Large intestine (tissue), 3 donors: ENCODE results near the gene PTPRG. TPM values are rescaled to one million over a fixed set of nuclear protein-coding genes. Genes with fewer than 3 reads are reported as not detected.

Source experiments
- DNase-seq, 2 donors: peaks; one replicate each; pipeline versions ENCODE4 v3.0.0 to v3.0.0-alpha.2; 2013
- H3K27ac ChIP-seq: one replicate; pipeline ENCODE4 v1.5.1; 2013; ENCODE audit warnings: low read length
- H3K27me3 ChIP-seq: 2 replicates; pipeline ENCODE4 v1.6.1; 2013; ENCODE audit warnings: low read length; ENCODE audit not compliant: control insufficient read depth, insufficient read depth
- H3K36me3 ChIP-seq: 2 replicates; pipeline ENCODE4 v1.6.1; 2013; ENCODE audit warnings: low read length; ENCODE audit not compliant: control insufficient read depth, insufficient read depth
- H3K4me1 ChIP-seq: one replicate; pipeline ENCODE4 v1.6.1; 2013; ENCODE audit warnings: low read length; ENCODE audit not compliant: control insufficient read depth, insufficient read depth
- H3K4me3 ChIP-seq: one replicate; pipeline ENCODE4 v1.5.1; 2013; ENCODE audit warnings: low read length
- H3K9me3 ChIP-seq: one replicate; pipeline ENCODE4 v1.6.1; 2013; ENCODE audit warnings: mild to moderate bottlenecking, low read depth, low read length, moderate library complexity; ENCODE audit not compliant: control insufficient read depth
- WGBS: methylation state at CpG from one replicate; pipeline ENCODE4 v1.1.5; 2013; ENCODE audit warnings: low lambda C conversion rate; ENCODE audit not compliant: insufficient coverage; 5-methylcytosine and 5-hydroxymethylcytosine counted together
- polyA plus RNA-seq: library from polyadenylated mRNA; unstranded; fragments of 120-200 nt; gene quantifications from one replicate; pipeline ENCODE4 v1.2.1, GENCODE V29; 2013

The PTPRG gene
- polyA plus RNA-seq, 1 donor = 18.3 TPM

GRCh38 chr3:61831973-61832372 lies 270.6 kb downstream of the PTPRG start:
- H3K27me3 ChIP-seq = no peaks in the 10 kb centered on the region
- H3K36me3 ChIP-seq = no peaks in the 10 kb centered on the region
- H3K27ac ChIP-seq = no peak overlapping the region
- no peaks in the 10 kb centered on the region for H3K9me3 ChIP-seq
- no peak overlapping the region for H3K4me3 ChIP-seq
- no peak for DNase-seq
- WGBS = no CpG with 5 or more reads among the region's 1 CpG
- no peaks in the 10 kb centered on the region for H3K4me1 ChIP-seq

GRCh38 chr3:61832375-61833229 lies 271.2 kb downstream of the PTPRG start:
- Histone ChIP-seq H3K36me3 (no peaks in the 10 kb centered on the region), H3K9me3 (no peaks in the 10 kb centered on the region), H3K4me1 (no peaks in the 10 kb centered on the region), H3K4me3 (no peak overlapping the region), H3K27me3 (no peaks in the 10 kb centered on the region), H3K27ac (no peak overlapping the region)
- no CpG with 5 or more reads among the region's 6 CpGs for WGBS
- DNase-seq = no peak

- Histone ChIP-seq H3K9me3 (no peaks in the 10 kb centered on the region), H3K4me3 (no peak overlapping the region), H3K36me3 (no peaks in the 10 kb centered on the region), H3K27me3 (no peaks in the 10 kb centered on the region), H3K4me1 (no peaks in the 10 kb centered on the region), H3K27ac (no peak overlapping the region)
- DNase-seq = no peak
- WGBS = 86% methylated on average over 1 of the region's 2 CpGs
Observed at GRCh38 chr3:61839256-61839655, 277.9 kb downstream of the PTPRG start.

- Histone ChIP-seq H3K27me3 (no peaks in the 10 kb centered on the region), H3K9me3 (no peaks in the 10 kb centered on the region), H3K4me1 (no peaks in the 10 kb centered on the region), H3K36me3 (no peaks in the 10 kb centered on the region), H3K4me3 (no peak overlapping the region), H3K27ac (no peak overlapping the region)
- DNase-seq = no peak
- WGBS = 93% methylated on average over 3 of the region's 10 CpGs
Observed at GRCh38 chr3:61841111-61841845, 279.9 kb downstream of the PTPRG start.

- no peak for DNase-seq
- H3K9me3 ChIP-seq = no peaks in the 10 kb centered on the region
- no peak overlapping the region for H3K27ac ChIP-seq
- 82% methylated on average over 2 of the region's 2 CpGs for WGBS
- H3K36me3 ChIP-seq = no peaks in the 10 kb centered on the region
- no peaks in the 10 kb centered on the region for H3K27me3 ChIP-seq
- H3K4me1 ChIP-seq = no peaks in the 10 kb centered on the region
- H3K4me3 ChIP-seq = no peak overlapping the region
Observed at GRCh38 chr3:61841988-61842387, 280.6 kb downstream of the PTPRG start.

GRCh38 chr3:61844346-61844745 lies 283.0 kb downstream of the PTPRG start:
- no peak for DNase-seq
- WGBS = no CpG with 5 or more reads among the region's 5 CpGs
- no peaks in the 10 kb centered on the region for H3K9me3 ChIP-seq
- no peak overlapping the region for H3K4me3 ChIP-seq
- no peaks in the 10 kb centered on the region for H3K36me3 ChIP-seq
- no peak overlapping the region for H3K27ac ChIP-seq
- peaks cover 13% of the 10 kb centered on the region for H3K4me1 ChIP-seq
- H3K27me3 ChIP-seq = no peaks in the 10 kb centered on the region

GRCh38 chr3:61846488-61846887 lies 285.1 kb downstream of the PTPRG start:
- peaks cover 13% of the 10 kb centered on the region for H3K4me1 ChIP-seq
- H3K9me3 ChIP-seq = no peaks in the 10 kb centered on the region
- no CpG with 5 or more reads among the region's 2 CpGs for WGBS
- H3K27me3 ChIP-seq = no peaks in the 10 kb centered on the region
- no peak overlapping the region for H3K4me3 ChIP-seq
- DNase-seq = no peak
- no peak overlapping the region for H3K27ac ChIP-seq
- H3K36me3 ChIP-seq = no peaks in the 10 kb centered on the region

- Histone ChIP-seq H3K4me1 (peaks cover 13% of the 10 kb centered on the region), H3K36me3 (no peaks in the 10 kb centered on the region), H3K9me3 (no peaks in the 10 kb centered on the region), H3K27me3 (no peaks in the 10 kb centered on the region), H3K4me3 (no peak overlapping the region), H3K27ac (peak overlapping the region; percentile 58)
- peak; percentile 33 to 77 for DNase-seq
- WGBS = 20% methylated on average over 1 of the region's 7 CpGs
Observed at GRCh38 chr3:61847784-61848462, 286.6 kb downstream of the PTPRG start.

- H3K4me1 ChIP-seq = peaks cover 13% of the 10 kb centered on the region
- H3K4me3 ChIP-seq = no peak overlapping the region
- no CpG with 5 or more reads among the region's 3 CpGs for WGBS
- no peaks in the 10 kb centered on the region for H3K36me3 ChIP-seq
- H3K27ac ChIP-seq = peak overlapping the region; percentile 58
- DNase-seq = peak in 1 of 2 donors; percentile 25
- H3K9me3 ChIP-seq = no peaks in the 10 kb centered on the region
- H3K27me3 ChIP-seq = no peaks in the 10 kb centered on the region
Observed at GRCh38 chr3:61848885-61849284, 287.5 kb downstream of the PTPRG start.

GRCh38 chr3:61853912-61854311 lies 292.5 kb downstream of the PTPRG start:
- Histone ChIP-seq H3K9me3 (no peaks in the 10 kb centered on the region), H3K4me1 (no peaks in the 10 kb centered on the region), H3K27me3 (no peaks in the 10 kb centered on the region), H3K4me3 (no peak overlapping the region), H3K36me3 (no peaks in the 10 kb centered on the region), H3K27ac (no peak overlapping the region)
- DNase-seq = no peak
- WGBS = no CpG with 5 or more reads among the region's 2 CpGs
